GM12872 (cell line): ENCODE measurements around the gene ELOVL5.

Experiments
- TF ChIP-seq, protein P1 (sequence below): IDR thresholded peaks from 3 replicates; pipeline ENCODE4 v1.5.1; 2011; ENCODE audit warnings: low read depth, mild to moderate bottlenecking, low read length, moderate library complexity; ENCODE audit not compliant: insufficient read depth

Gene ELOVL5

DNA sequence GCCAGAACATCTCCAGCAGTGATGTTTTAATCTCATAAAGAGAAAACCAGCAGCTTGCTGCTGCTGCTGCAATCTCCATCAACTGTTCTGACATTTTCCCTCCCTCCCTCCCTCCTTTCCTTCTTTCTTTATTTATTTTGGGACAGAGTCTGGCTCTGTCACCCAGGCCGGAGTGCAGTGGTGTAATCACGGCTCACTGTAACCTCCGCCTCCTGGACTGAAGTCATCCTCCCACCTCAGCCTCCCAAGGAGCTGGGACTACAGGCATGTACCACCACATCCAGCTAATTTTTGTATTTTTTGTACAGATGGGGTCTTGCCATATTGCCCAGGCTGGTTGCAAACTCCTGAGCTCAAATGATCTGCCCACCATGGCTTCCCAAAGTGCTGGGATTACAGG, 5.7 kb downstream of the ELOVL5 start:
- TF ChIP-seq, protein P1, sequence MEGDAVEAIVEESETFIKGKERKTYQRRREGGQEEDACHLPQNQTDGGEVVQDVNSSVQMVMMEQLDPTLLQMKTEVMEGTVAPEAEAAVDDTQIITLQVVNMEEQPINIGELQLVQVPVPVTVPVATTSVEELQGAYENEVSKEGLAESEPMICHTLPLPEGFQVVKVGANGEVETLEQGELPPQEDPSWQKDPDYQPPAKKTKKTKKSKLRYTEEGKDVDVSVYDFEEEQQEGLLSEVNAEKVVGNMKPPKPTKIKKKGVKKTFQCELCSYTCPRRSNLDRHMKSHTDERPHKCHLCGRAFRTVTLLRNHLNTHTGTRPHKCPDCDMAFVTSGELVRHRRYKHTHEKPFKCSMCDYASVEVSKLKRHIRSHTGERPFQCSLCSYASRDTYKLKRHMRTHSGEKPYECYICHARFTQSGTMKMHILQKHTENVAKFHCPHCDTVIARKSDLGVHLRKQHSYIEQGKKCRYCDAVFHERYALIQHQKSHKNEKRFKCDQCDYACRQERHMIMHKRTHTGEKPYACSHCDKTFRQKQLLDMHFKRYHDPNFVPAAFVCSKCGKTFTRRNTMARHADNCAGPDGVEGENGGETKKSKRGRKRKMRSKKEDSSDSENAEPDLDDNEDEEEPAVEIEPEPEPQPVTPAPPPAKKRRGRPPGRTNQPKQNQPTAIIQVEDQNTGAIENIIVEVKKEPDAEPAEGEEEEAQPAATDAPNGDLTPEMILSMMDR, result no peak

DNA sequence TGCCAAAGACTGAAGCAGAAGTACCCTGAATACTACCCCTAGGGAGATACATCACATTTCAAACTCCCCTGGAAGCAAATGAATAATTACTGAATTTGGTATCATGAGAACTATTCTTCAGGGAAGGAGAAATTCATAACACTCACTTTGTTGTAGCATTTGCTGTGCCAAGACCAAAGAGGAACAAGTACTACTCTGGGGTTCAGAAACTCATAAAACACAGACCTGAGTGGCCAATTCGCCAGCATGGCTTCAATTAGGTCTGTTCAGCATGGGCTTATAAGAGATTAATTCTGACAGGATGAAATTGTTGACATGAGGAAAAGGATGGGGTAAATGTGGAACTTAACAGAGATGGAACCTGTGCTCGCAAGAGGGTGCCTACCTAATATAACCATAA, 6.5 kb downstream of the ELOVL5 start:
- TF ChIP-seq, protein P1, result no peak

DNA sequence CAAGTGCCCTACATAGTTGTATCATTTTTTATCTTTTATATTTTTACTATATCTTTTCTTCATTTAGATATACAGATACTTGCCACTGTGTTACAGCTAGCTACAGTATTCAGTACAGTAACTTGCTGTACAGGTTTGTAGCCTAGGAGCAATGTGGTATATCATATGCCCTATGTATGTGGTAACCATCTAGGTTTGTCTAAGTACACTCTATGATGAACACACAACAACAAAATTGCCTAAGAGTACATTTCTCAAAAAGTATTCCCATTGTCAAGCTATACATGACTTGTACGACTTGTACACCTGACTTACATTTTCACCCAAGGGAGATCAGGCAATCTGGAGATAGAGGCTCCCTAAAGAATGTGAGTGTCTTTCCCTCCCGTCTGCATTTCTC, 8.2 kb downstream of the ELOVL5 start:
- TF ChIP-seq, protein P1, result no peak

DNA sequence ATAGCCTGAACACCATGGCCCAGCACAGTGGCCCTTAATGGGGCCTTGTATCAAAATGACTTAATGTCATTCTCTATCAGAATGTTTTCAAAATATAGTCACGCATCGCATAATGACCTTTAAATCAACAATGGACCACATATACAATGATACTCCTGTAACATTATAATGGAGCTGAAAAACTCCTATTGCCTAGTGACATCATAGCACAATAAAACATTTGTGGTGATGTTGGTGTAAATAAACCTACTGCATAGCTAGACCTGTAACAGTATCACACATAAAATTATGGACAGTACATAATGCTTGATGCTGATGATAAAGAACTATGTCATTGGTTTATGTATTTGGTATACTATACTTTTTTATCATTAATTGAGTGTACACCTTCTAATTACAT, 9.3 kb downstream of the ELOVL5 start:
- TF ChIP-seq, protein P1, result no peak

DNA sequence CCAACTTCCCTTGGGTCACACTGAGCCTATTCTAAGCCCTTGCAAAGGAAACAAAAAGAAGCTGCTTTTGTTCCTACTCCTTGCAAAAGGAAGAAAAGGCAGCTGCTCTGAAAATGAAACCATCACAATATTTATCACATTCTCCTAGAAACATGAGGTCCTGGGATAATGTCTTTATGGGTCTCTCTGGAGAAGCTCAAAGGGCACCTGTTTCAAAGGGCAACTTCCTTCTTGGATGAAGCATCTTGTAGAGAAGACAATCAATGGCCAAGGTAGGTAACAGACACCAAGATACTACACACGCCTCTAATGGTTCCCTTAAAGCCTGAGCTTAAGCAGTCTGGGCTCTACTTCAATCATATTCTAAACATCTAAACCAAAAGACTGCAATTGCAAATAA, 10.4 kb downstream of the ELOVL5 start:
- TF ChIP-seq, protein P1, result no peak

DNA sequence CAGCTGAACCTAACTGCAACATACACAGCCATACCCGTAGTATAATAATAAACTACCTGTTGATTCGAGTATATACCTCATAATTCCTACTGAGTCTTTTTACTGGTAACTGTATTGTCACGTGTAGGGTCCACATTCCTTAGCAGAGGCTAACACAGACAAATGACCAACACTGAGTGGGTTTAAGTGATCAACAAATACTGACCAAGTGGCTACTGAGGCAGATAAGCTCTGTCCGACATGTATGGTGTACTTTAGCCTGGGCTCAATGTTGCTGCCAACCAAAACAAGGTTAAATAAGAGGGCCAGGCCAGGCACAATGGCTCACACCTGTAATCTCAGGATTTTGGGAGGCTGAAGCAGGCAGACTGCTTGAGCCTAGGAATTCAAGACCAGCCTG, 12.7 kb downstream of the ELOVL5 start:
- TF ChIP-seq, protein P1, result no peak

GRCh38 chr6:53335224-53335994, 13.3 kb downstream of the ELOVL5 start:
- TF ChIP-seq, protein P1, result no peak
